Upper lobe of right lung (tissue), 1 donor: ENCODE results near the gene ARHGAP15. TPM values are rescaled to one million over a fixed set of nuclear protein-coding genes. Genes with fewer than 3 reads are reported as not detected.

Experiments
- ATAC-seq: fragments of 200-7000 bp; cut with Tn5 transposase; one replicate; pipeline ENCODE4 v1.9.1; 2020; ENCODE audit warnings: mild to moderate bottlenecking, moderate library complexity
- DNase-seq: peaks from one replicate; pipeline ENCODE4 v3.0.0-alpha.2; 2020
- H3K27ac ChIP-seq: fragments of 200-600 bp; one replicate; pipeline ENCODE4 v1.8.0; 2022
- H3K27me3 ChIP-seq: fragments of 200-600 bp; one replicate; pipeline ENCODE4 v1.8.0; 2022; ENCODE audit warnings: mild to moderate bottlenecking
- H3K36me3 ChIP-seq: fragments of 200-600 bp; one replicate; pipeline ENCODE4 v1.8.0; 2022
- H3K4me1 ChIP-seq: fragments of 200-600 bp; one replicate; pipeline ENCODE4 v1.8.0; 2022
- H3K4me3 ChIP-seq: fragments of 200-600 bp; one replicate; pipeline ENCODE4 v1.8.0; 2022; ENCODE audit warnings: mild to moderate bottlenecking
- H3K9me3 ChIP-seq: fragments of 200-600 bp; one replicate; pipeline ENCODE4 v1.8.0; 2022
- intact Hi-C: fragments of 100-400 bp; cut with DNase I; formaldehyde crosslinking; loops from one replicate; pipeline ENCODE4 v1.11.0; 2022
- total RNA-seq: library from RNA; stranded (reverse); fragmentation: NEBNext Ultra II Directional; extraction: Animal tissue kit (Norgen Biotek cat#: 25700); gene quantifications from one replicate; pipeline ENCODE4 v1.2.1, GENCODE V29; 2021
- TF ChIP-seq, protein P1 (sequence below): fragments of 200-600 bp; IDR thresholded peaks from one replicate; pipeline ENCODE4 v1.8.0; 2022; ENCODE audit warnings: antibody characterized with exemption
- donor health status: DM: no; HTN: yes; CAD: no; lungs with severe emphysema.

The ARHGAP15 gene
- total RNA-seq, 1 donor from 2014 or later = 19.2 TPM

- Histone ChIP-seq H3K9me3 (no peaks in the 10 kb centered on the region), H3K27me3 (no peaks in the 10 kb centered on the region), H3K27ac (no peak overlapping the region), H3K36me3 (no peaks in the 10 kb centered on the region), H3K4me3 (no peak overlapping the region), H3K4me1 (no peaks in the 10 kb centered on the region)
- DNase-seq = no peak
- ATAC-seq = peak; percentile 21
- intact Hi-C loops = no loop called here
- TF ChIP-seq, protein P1, sequence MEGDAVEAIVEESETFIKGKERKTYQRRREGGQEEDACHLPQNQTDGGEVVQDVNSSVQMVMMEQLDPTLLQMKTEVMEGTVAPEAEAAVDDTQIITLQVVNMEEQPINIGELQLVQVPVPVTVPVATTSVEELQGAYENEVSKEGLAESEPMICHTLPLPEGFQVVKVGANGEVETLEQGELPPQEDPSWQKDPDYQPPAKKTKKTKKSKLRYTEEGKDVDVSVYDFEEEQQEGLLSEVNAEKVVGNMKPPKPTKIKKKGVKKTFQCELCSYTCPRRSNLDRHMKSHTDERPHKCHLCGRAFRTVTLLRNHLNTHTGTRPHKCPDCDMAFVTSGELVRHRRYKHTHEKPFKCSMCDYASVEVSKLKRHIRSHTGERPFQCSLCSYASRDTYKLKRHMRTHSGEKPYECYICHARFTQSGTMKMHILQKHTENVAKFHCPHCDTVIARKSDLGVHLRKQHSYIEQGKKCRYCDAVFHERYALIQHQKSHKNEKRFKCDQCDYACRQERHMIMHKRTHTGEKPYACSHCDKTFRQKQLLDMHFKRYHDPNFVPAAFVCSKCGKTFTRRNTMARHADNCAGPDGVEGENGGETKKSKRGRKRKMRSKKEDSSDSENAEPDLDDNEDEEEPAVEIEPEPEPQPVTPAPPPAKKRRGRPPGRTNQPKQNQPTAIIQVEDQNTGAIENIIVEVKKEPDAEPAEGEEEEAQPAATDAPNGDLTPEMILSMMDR = no peak
These were observed 164.8 kb downstream of the ARHGAP15 start for GRCh38 chr2:143294068-143294467.

- Histone ChIP-seq H3K36me3 (no peaks in the 10 kb centered on the region), H3K9me3 (no peaks in the 10 kb centered on the region), H3K4me3 (no peak overlapping the region), H3K27ac (no peak overlapping the region), H3K27me3 (no peaks in the 10 kb centered on the region), H3K4me1 (no peaks in the 10 kb centered on the region)
- TF ChIP-seq, protein P1 = no peak
- intact Hi-C loops = no loop called here
- ATAC-seq (no peak), DNase-seq (no peak)
These were observed 166.9 kb downstream of the ARHGAP15 start for GRCh38 chr2:143296089-143296488.

DNA sequence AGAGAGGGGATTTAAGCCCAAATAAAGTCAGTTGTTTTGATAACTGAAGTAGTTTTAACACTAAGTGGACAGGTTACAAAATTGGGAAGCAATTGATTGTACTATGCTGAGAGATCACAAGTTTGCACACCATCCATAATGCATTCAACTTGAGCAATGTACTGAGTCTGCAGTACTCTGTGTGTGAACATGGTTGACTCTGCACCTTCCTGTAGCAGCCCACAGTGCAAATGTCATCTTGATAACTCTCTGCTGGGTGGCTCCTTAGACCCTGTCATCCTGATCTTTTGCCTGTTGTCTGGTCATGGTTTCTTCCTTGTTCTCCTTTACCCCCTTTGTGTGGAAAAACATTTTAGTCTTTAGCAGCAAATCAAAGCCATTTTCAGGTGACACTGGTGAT is 168.0 kb downstream of the ARHGAP15 start:
- no peak for ATAC-seq
- intact Hi-C loops = no loop called here
- DNase-seq = no peak
- Histone ChIP-seq H3K27me3 (no peaks in the 10 kb centered on the region), H3K36me3 (no peaks in the 10 kb centered on the region), H3K4me1 (no peaks in the 10 kb centered on the region), H3K27ac (no peak overlapping the region), H3K4me3 (no peak overlapping the region), H3K9me3 (no peaks in the 10 kb centered on the region)
- TF ChIP-seq, protein P1 = no peak

GRCh38 chr2:143300536-143300935 is 171.3 kb downstream of the ARHGAP15 start:
- ATAC-seq = no peak
- Histone ChIP-seq H3K27me3 (no peaks in the 10 kb centered on the region), H3K27ac (no peak overlapping the region), H3K4me1 (no peaks in the 10 kb centered on the region), H3K9me3 (no peaks in the 10 kb centered on the region), H3K36me3 (no peaks in the 10 kb centered on the region), H3K4me3 (no peak overlapping the region)
- intact Hi-C loops = no loop called here
- no peak for DNase-seq
- TF ChIP-seq, protein P1 = no peak

DNA sequence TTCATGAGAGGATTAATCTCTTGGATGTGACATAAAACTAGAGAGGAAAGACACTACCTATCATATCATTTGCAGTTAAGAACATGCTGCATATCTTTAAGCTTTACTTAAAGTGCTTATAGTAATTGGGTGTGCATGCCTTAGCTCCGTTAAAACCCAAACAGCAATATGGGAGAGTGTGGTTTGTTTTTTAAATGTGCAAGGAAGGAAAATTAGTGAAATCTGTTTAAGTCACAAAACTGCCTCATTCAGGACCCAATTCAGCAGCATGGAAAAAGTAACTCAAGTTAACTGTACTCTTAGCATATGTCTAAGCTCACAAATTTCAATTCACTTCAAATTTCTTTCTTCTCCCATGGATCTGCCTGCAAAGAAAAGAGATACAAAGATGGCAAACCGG is 182.2 kb downstream of the ARHGAP15 start:
- ATAC-seq (no peak), DNase-seq (no peak)
- H3K27ac ChIP-seq = no peak overlapping the region
- no peak overlapping the region for H3K4me3 ChIP-seq
- intact Hi-C loops = no loop called here
- no peaks in the 10 kb centered on the region for H3K9me3 ChIP-seq
- H3K27me3 ChIP-seq = no peaks in the 10 kb centered on the region
- H3K4me1 ChIP-seq = no peaks in the 10 kb centered on the region
- no peaks in the 10 kb centered on the region for H3K36me3 ChIP-seq
- TF ChIP-seq, protein P1 = no peak

DNA sequence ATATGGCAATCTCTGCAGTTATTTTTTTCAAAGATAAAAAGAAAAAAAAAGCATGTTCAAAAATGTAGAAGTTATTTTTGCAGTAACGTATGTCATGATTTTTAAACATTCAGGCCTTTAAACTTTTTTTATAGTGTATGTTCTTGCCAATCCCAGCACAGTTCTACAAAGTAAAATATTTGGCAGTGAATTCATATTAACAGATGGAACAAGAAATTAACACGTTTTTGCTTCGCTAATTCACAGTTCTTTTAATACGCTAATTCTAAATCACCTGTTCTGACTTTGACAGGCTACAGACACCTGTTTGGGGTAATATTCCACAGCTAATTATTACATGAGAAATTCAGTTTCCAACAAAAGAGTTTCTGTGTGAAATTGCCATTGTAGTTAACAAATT is 183.2 kb downstream of the ARHGAP15 start:
- H3K9me3 ChIP-seq = no peaks in the 10 kb centered on the region
- no peak for ATAC-seq
- intact Hi-C loops = no loop called here
- H3K4me3 ChIP-seq = no peak overlapping the region
- no peak overlapping the region for H3K27ac ChIP-seq
- DNase-seq = no peak
- H3K4me1 ChIP-seq = no peaks in the 10 kb centered on the region
- no peaks in the 10 kb centered on the region for H3K27me3 ChIP-seq
- no peaks in the 10 kb centered on the region for H3K36me3 ChIP-seq
- TF ChIP-seq, protein P1 = no peak
